Stimulated activated CD4-positive, alpha-beta T cell treated with anti-CD3 and anti-CD28 coated beads, Interleukin-12 subunit alpha, Interleukin-12 subunit beta, amount 100 ng/mL, for 48 hours (primary cell): ENCODE results near the gene NAXE.
A peak's percentile ranks its signal among the peaks of the same experiment; 100 is the strongest.
"Not testable (repeated sequence)": the region's sequence is repeated elsewhere in the genome, so short reads cannot be mapped to it uniquely, and the experiment has no call there.

Experiments
- DNase-seq, 3 donors: peaks; one replicate each; pipeline ENCODE4 v3.0.0-alpha.2; 2020; ENCODE audit warnings: low read depth in 2 of 3, low spot score in 1 of 3

NAXE gene

GRCh38 chr1:156592910-156593660 is 1.5 kb downstream of the NAXE start:
- no peak for DNase-seq

GRCh38 chr1:156593661-156593989 is 2.0 kb downstream of the NAXE start:
- DNase-seq: no peak

- no peak for DNase-seq
Observed at GRCh38 chr1:156594190-156594589, 2.6 kb downstream of the NAXE start.

GRCh38 chr1:156595016-156595415 is 3.4 kb downstream of the NAXE start:
- DNase-seq: no peak

- no peak for DNase-seq
Observed at GRCh38 chr1:156596426-156596825, 4.8 kb downstream of the NAXE start.

GRCh38 chr1:156598125-156598524 is 6.5 kb downstream of the NAXE start:
- no peak for DNase-seq

GRCh38 chr1:156598731-156599432 is 7.3 kb downstream of the NAXE start:
- no peak for DNase-seq

- no peak for DNase-seq
Observed at GRCh38 chr1:156599811-156600210, 8.2 kb downstream of the NAXE start.

- no peak for DNase-seq
Observed at GRCh38 chr1:156600733-156601121, 9.2 kb downstream of the NAXE start.

GRCh38 chr1:156601122-156601830 is 9.7 kb downstream of the NAXE start, which contains the start of gene GPATCH4:
TSS of gene GPATCH4 (minus strand) at chr1:156601479.
- DNase-seq: peak; percentile 68 to 81 (median 74)

- no peak for DNase-seq
Observed at GRCh38 chr1:156601892-156602291, 10.3 kb downstream of the NAXE start.

- no peak for DNase-seq
Observed at GRCh38 chr1:156602557-156602993, 11.0 kb downstream of the NAXE start.

GRCh38 chr1:156607344-156607743 is 15.8 kb downstream of the NAXE start:
- DNase-seq: not testable (repeated sequence)

GRCh38 chr1:156608036-156608674 is 16.6 kb downstream of the NAXE start:
- DNase-seq: peak in 1 of 3 donors; percentile 66

GRCh38 chr1:156608981-156609380 is 17.4 kb downstream of the NAXE start:
- peak in 1 of 3 donors; percentile 61 for DNase-seq

- DNase-seq: not testable (repeated sequence)
Observed at GRCh38 chr1:156610072-156610471, 18.5 kb downstream of the NAXE start.

GRCh38 chr1:156612666-156613065 is 21.1 kb downstream of the NAXE start:
- DNase-seq: no peak

- DNase-seq: no peak
Observed at GRCh38 chr1:156615946-156616345, 24.4 kb downstream of the NAXE start.

- no peak for DNase-seq
Observed at GRCh38 chr1:156616463-156616862, 24.9 kb downstream of the NAXE start.

- DNase-seq: no peak
Observed at GRCh38 chr1:156618853-156619581, 27.4 kb downstream of the NAXE start, which contains the start of gene HAPLN2. TSS of gene HAPLN2 (plus strand) at chr1:156619415. CDS start at chr1:156623491, 4,076 bp downstream.

GRCh38 chr1:156619582-156619955 is 28.0 kb downstream of the NAXE start:
- DNase-seq: no peak
